IMR-90 (cell line): Measurements from ENCODE around the gene SMCHD1. TPM values are rescaled to one million over a fixed set of nuclear protein-coding genes. Genes with fewer than 3 reads are reported as not detected.

ENCODE experiments used
- ATAC-seq: fragments of 200-7000 bp; cut with Tn5 transposase; 2 replicates; pipeline ENCODE4 v1.9.1; 2020; ENCODE audit warnings: low read depth, mild to moderate bottlenecking, moderate library complexity
- BruUV-seq: library from RNA; stranded (reverse); fragments of 400-500 nt; replicated peaks from 2 replicates; lab custom pipeline; 2021; lab: Mats Ljungman, UMichigan
- CTCF ChIA-PET: fragments of 300-600 bp; formaldehyde crosslinking; extraction: SDS; loops from one replicate; lab custom pipeline; 2021; ENCODE audit warnings: antibody characterized with exemption; lab: Yijun Ruan, JAX
- POLR2A ChIA-PET: fragments of 300-600 bp; sonication (Branson Sonifier 250); formaldehyde crosslinking; loops from one replicate; lab custom pipeline; 2022; ENCODE audit warnings: antibody characterized with exemption; ENCODE audit not compliant: unreplicated experiment; lab: Charles Lee
- DNase-seq: peaks from one replicate; pipeline ENCODE4 v3.0.0; 2013
- H2AFZ ChIP-seq: replicated peaks from 2 replicates; pipeline ENCODE3; 2013; ENCODE audit warnings: low read length, mild to moderate bottlenecking; ENCODE audit not compliant: poor library complexity
- H2AK5ac ChIP-seq: 2 replicates; pipeline ENCODE4 v1.6.1; 2013; ENCODE audit warnings: low read depth, low read length, inconsistent platforms
- H2AK9ac ChIP-seq: replicated peaks from 2 replicates; pipeline ENCODE3; 2013; ENCODE audit warnings: mild to moderate bottlenecking, low read depth, low read length, moderate library complexity; ENCODE audit not compliant: poor library complexity
- H2BK120ac ChIP-seq: 2 replicates; pipeline ENCODE4 v1.6.1; 2013; ENCODE audit warnings: low read depth, low read length, inconsistent platforms
- H2BK15ac ChIP-seq: 3 replicates; pipeline ENCODE4 v1.6.1; 2013; ENCODE audit warnings: low read depth, low read length, inconsistent platforms
- H2BK20ac ChIP-seq: 2 replicates; pipeline ENCODE4 v1.6.1; 2013; ENCODE audit warnings: low read depth, mild to moderate bottlenecking, inconsistent platforms, low read length, moderate library complexity
- H2BK5ac ChIP-seq: 2 replicates; pipeline ENCODE4 v1.6.1; 2013; ENCODE audit warnings: mild to moderate bottlenecking, low read depth, low read length, inconsistent platforms; ENCODE audit not compliant: poor library complexity, severe bottlenecking
- H3K14ac ChIP-seq: replicated peaks from 2 replicates; pipeline ENCODE4 v1.6.1; 2013; ENCODE audit warnings: low read depth, low read length, inconsistent platforms
- H3K18ac ChIP-seq: 2 replicates; pipeline ENCODE4 v1.6.1; 2013; ENCODE audit warnings: low read depth, low read length, control low read depth
- H3K23ac ChIP-seq: 2 replicates; pipeline ENCODE4 v1.6.1; 2013; ENCODE audit warnings: low read depth, low read length, inconsistent platforms
- H3K27ac ChIP-seq: 2 replicates; pipeline ENCODE4 v1.5.1; 2013; ENCODE audit warnings: mild to moderate bottlenecking, control low read depth, low read length; ENCODE audit not compliant: insufficient read depth
- H3K27me3 ChIP-seq: 2 replicates; pipeline ENCODE4 v1.6.1; 2013; ENCODE audit warnings: low read length; ENCODE audit not compliant: control insufficient read depth, insufficient read depth
- H3K36me3 ChIP-seq: 2 replicates; pipeline ENCODE4 v1.6.1; 2013; ENCODE audit warnings: low read length, mixed read lengths; ENCODE audit not compliant: control insufficient read depth, insufficient read depth
- H3K4ac ChIP-seq: 2 replicates; pipeline ENCODE4 v1.6.1; 2013; ENCODE audit warnings: low read depth, low read length, inconsistent platforms
- H3K4me1 ChIP-seq: 2 replicates; pipeline ENCODE4 v1.6.1; 2013; ENCODE audit warnings: low read length, mixed read lengths; ENCODE audit not compliant: control insufficient read depth, insufficient read depth
- H3K4me2 ChIP-seq: 2 replicates; pipeline ENCODE4 v1.6.1; 2013; ENCODE audit warnings: low read depth, mild to moderate bottlenecking, control low read depth, low read length, moderate library complexity
- H3K4me3 ChIP-seq: 2 replicates; pipeline ENCODE4 v1.5.1; 2013; ENCODE audit warnings: low read depth, mild to moderate bottlenecking, control low read depth, low read length, moderate library complexity; ENCODE audit not compliant: insufficient read depth
- H3K56ac ChIP-seq: 2 replicates; pipeline ENCODE4 v1.6.1; 2013; ENCODE audit warnings: low read length, inconsistent platforms; ENCODE audit not compliant: insufficient read depth; ENCODE audit errors: extremely low read depth
- H3K79me1 ChIP-seq, 2 experiments: 2 replicates each; pipeline ENCODE4 v1.6.1; 2013; ENCODE audit warnings: low read length in 2 of 2, inconsistent platforms in 1 of 2, low read depth in 1 of 2
- H3K9ac ChIP-seq: 2 replicates; pipeline ENCODE4 v1.6.1; 2013; ENCODE audit warnings: low read depth, low read length, control low read depth
- H3K9me1 ChIP-seq: 2 replicates; pipeline ENCODE4 v1.6.1; 2013; ENCODE audit warnings: low read length, inconsistent platforms; ENCODE audit not compliant: insufficient read depth
- H3K9me3 ChIP-seq: 2 replicates; pipeline ENCODE4 v1.6.1; 2013; ENCODE audit warnings: low read length; ENCODE audit not compliant: control insufficient read depth, insufficient read depth
- H4K20me1 ChIP-seq: 2 replicates; pipeline ENCODE4 v1.6.1; 2013; ENCODE audit warnings: low read length, inconsistent platforms; ENCODE audit not compliant: insufficient read depth
- H4K5ac ChIP-seq: 2 replicates; pipeline ENCODE4 v1.6.1; 2013; ENCODE audit warnings: mild to moderate bottlenecking, low read depth, low read length, control low read depth
- H4K8ac ChIP-seq, 2 experiments: 2 replicates each; pipeline ENCODE4 v1.6.1; 2013; ENCODE audit warnings: low read depth in 2 of 2, low read length in 2 of 2, control low read depth in 1 of 2, inconsistent platforms in 1 of 2
- H4K91ac ChIP-seq: 2 replicates; pipeline ENCODE4 v1.6.1; 2013; ENCODE audit warnings: low read depth, low read length, inconsistent platforms; ENCODE audit not compliant: insufficient read depth
- BHLHE40 ChIP-seq: fragments of 150-350 bp; IDR thresholded peaks from 2 replicates; pipeline ENCODE4 v1.6.1; 2016; ENCODE audit warnings: mild to moderate bottlenecking, low read depth, low read length
- CEBPB ChIP-seq: IDR thresholded peaks from 2 replicates; pipeline ENCODE4 v1.6.1; 2012; ENCODE audit warnings: low read depth, low read length, improper control_type of control experiment
- CHD1 ChIP-seq: IDR thresholded peaks from 2 replicates; pipeline ENCODE4 v1.6.1; 2012; ENCODE audit warnings: low read depth, low read length, improper control_type of control experiment
- CTCF ChIP-seq: conservative IDR thresholded peaks from 2 replicates; pipeline ENCODE4 v1.5.1; 2012; ENCODE audit warnings: mild to moderate bottlenecking, low read depth, low read length, improper control_type of control experiment
- ELK1 ChIP-seq: fragments of 150-350 bp; IDR thresholded peaks from 2 replicates; pipeline ENCODE4 v1.6.1; 2016; ENCODE audit warnings: low read depth, mild to moderate bottlenecking, low read length, moderate library complexity, borderline replicate concordance
- FOS ChIP-seq: fragments of 150-350 bp; IDR thresholded peaks from 2 replicates; pipeline ENCODE4 v1.6.1; 2016; ENCODE audit warnings: low read depth, low read length
- MAFK ChIP-seq: IDR thresholded peaks from 2 replicates; pipeline ENCODE4 v1.6.1; 2012; ENCODE audit warnings: low read depth, low read length, improper control_type of control experiment
- MAZ ChIP-seq: IDR thresholded peaks from 2 replicates; pipeline ENCODE4 v1.6.1; 2012; ENCODE audit warnings: low read depth, mild to moderate bottlenecking, low read length, improper control_type of control experiment, moderate library complexity, borderline replicate concordance
- NFE2L2 ChIP-seq: fragments of 150-350 bp; IDR thresholded peaks from 2 replicates; pipeline ENCODE4 v1.6.1; 2016; ENCODE audit warnings: low read depth, mild to moderate bottlenecking, low read length
- RAD21 ChIP-seq: IDR thresholded peaks from 2 replicates; pipeline ENCODE4 v1.6.1; 2012; ENCODE audit warnings: low read length, improper control_type of control experiment
- RCOR1 ChIP-seq: IDR thresholded peaks from 2 replicates; pipeline ENCODE4 v1.6.1; 2012; ENCODE audit warnings: mild to moderate bottlenecking, low read length, improper control_type of control experiment; ENCODE audit not compliant: insufficient replicate concordance
- RFX5 ChIP-seq: IDR thresholded peaks from 2 replicates; pipeline ENCODE4 v1.8.0; 2012; ENCODE audit warnings: low read depth, mild to moderate bottlenecking, low read length, moderate library complexity
- SMC3 ChIP-seq: fragments of 150-350 bp; IDR thresholded peaks from 2 replicates; pipeline ENCODE4 v1.6.1; 2016; ENCODE audit warnings: low read depth, mild to moderate bottlenecking, antibody characterized with exemption, low read length, moderate library complexity
- USF2 ChIP-seq: fragments of 150-350 bp; IDR thresholded peaks from 2 replicates; pipeline ENCODE4 v1.6.1; 2017; ENCODE audit warnings: mild to moderate bottlenecking, antibody characterized with exemption, low read length, low read depth
- WGBS, 2 experiments: methylation state at CpG; one replicate each; pipeline versions ENCODE4 v1.1.5 to v1.1.7; 2013; ENCODE audit warnings: missing lambda C conversion rate in 2 of 2; ENCODE audit not compliant: insufficient read length in 1 of 2; ENCODE audit errors: extremely low coverage in 2 of 2; 5-methylcytosine and 5-hydroxymethylcytosine counted together
- dilution Hi-C: fragments of 300-500 bp; cut with HindIII; formaldehyde crosslinking; loops from one replicate; pipeline ENCODE4 v1.14.3; 2018; ENCODE audit warnings: low sequenced_read_pairs; ENCODE audit not compliant: unreplicated experiment
- in situ Hi-C: fragments of 300-500 bp; cut with MboI; formaldehyde crosslinking; loops from 3 replicates; pipeline ENCODE4 v1.14.3; 2019; ENCODE audit warnings: low sequenced_read_pairs, inconsistent platforms, mixed read lengths
- intact Hi-C: fragments of 100-400 bp; cut with micrococcal nuclease; formaldehyde crosslinking; loops from 2 replicates; pipeline ENCODE4 v1.10.0; 2022
- polyA plus RNA-seq, 3 experiments: library from polyadenylated mRNA; depleted of rRNA; stranded (reverse); fragments of >200 nt; gene quantifications; 2 replicates each; pipeline ENCODE4 v1.2.3, GENCODE V29; 2012; ENCODE audit warnings: low replicate concordance in 1 of 3
- total RNA-seq: library from RNA; depleted of rRNA; stranded (reverse); fragments of >200 nt; gene quantifications from 2 replicates; pipeline ENCODE4 v1.2.3, GENCODE V29; 2012

SMCHD1 gene
- total and polyA plus RNA-seq, 2 of the 4 experiments (the other 2 are of a cell fraction), result 14.8 to 47.3 TPM

- Histone ChIP-seq H2AK5ac (no peak overlapping the region), H3K36me3 (peaks cover 25% of the 10 kb centered on the region), H2AFZ (no peak overlapping the region), H3K14ac (no peak overlapping the region), H4K8ac (no peak overlapping the region), H4K91ac (no peak overlapping the region), H2BK20ac (no peak overlapping the region), H3K4ac (no peak overlapping the region), H3K9me1 (no peaks in the 10 kb centered on the region), H2BK120ac (no peak overlapping the region), H3K56ac (no peak overlapping the region), H3K4me1 (no peaks in the 10 kb centered on the region), H2AK9ac (no peak overlapping the region), H3K18ac (no peak overlapping the region), H3K79me1 (peaks cover 8 to 21% of the 10 kb centered on the region in 2 experiments; a peak in 2 of 4 replicates), H4K5ac (no peak overlapping the region), H3K9me3 (no peaks in the 10 kb centered on the region), H2BK5ac (no peak overlapping the region), H4K20me1 (no peaks in the 10 kb centered on the region), H3K9ac (no peak overlapping the region), H3K4me2 (no peak overlapping the region), H3K27me3 (no peaks in the 10 kb centered on the region), H3K23ac (no peak overlapping the region), H3K27ac (no peak overlapping the region), H2BK15ac (no peak overlapping the region), H3K4me3 (no peak overlapping the region)
- dilution Hi-C loops (no loop called here), in situ Hi-C loops (no loop called here), intact Hi-C loops (no loop called here)
- TF ChIP-seq USF2 (no peak), FOS (no peak), RCOR1 (no peak), SMC3 (no peak), MAFK (no peak), CHD1 (no peak), CTCF (no peak), RFX5 (no peak), NFE2L2 (no peak), BHLHE40 (no peak), ELK1 (no peak), MAZ (no peak), CEBPB (no peak), RAD21 (no peak)
- no TSS peak for BruUV-seq
- ChIA-PET CTCF (no interaction called here), POLR2A (no interaction called here)
- 98% methylated on average over 5 of the region's 9 CpGs; no CpG with 5 or more reads in 1 of the 2 experiments for whole genome bisulfite sequencing, 2 experiments
- ATAC-seq, result no peak
- no peak for DNase-seq
These were observed 138.6 kb downstream of the SMCHD1 start for GRCh38 chr18:2794159-2794558.
